ENCODE data around the gene PCK2. TPM values are rescaled to one million over a fixed set of nuclear protein-coding genes. Genes with fewer than 3 reads are reported as not detected.

The PCK2 gene
- total and polyA plus RNA-seq, 12 donors, result 4.4 to 37.0 (median 17.8) TPM

DNA sequence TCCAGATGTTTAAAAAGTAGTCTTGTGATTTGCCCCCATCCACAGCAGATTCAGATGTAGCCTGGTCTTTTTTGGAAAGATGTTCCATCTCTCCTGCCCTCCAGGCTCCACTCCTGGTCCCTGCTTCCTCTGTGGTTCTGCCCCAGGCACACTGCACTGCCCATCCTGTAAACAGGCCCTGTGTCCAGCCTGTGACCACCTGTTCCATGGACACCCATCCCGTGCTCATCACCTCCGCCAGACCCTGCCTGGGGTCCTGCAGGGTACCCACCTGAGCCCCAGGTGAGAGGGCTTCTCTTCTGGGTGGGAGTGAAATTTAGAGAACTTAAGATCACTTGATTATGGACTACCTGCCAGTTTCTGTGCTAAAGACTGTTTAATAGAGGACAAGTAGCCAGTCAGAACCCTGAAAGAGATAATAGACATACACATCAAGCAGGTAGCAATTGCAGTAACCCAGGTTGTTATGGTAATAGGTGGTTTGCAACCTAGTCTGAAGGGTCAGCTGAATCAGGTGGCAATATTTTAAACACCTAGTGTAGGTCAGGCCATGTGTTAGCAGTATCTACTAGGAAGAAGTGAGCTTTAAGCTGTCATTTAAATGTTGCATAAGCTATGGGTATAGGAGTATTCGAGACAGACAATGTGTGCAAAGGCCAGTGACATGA lies 55.3 kb downstream of the PCK2 start:
- H3K27me3 ChIP-seq, result no peaks in the 10 kb centered on the region
- no peak overlapping the region for H3K4me3 ChIP-seq
- TF ChIP-seq, protein P1, sequence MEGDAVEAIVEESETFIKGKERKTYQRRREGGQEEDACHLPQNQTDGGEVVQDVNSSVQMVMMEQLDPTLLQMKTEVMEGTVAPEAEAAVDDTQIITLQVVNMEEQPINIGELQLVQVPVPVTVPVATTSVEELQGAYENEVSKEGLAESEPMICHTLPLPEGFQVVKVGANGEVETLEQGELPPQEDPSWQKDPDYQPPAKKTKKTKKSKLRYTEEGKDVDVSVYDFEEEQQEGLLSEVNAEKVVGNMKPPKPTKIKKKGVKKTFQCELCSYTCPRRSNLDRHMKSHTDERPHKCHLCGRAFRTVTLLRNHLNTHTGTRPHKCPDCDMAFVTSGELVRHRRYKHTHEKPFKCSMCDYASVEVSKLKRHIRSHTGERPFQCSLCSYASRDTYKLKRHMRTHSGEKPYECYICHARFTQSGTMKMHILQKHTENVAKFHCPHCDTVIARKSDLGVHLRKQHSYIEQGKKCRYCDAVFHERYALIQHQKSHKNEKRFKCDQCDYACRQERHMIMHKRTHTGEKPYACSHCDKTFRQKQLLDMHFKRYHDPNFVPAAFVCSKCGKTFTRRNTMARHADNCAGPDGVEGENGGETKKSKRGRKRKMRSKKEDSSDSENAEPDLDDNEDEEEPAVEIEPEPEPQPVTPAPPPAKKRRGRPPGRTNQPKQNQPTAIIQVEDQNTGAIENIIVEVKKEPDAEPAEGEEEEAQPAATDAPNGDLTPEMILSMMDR (IDR thresholded peaks at IDR 0.05), result no peak
- no peak for DNase-seq
- peaks cover 0 to 55% of the 10 kb centered on the region in 2 donors for H3K36me3 ChIP-seq (replicated peaks in 1 of 2)
- no peaks in the 10 kb centered on the region for H3K9me3 ChIP-seq (replicated peaks in 1 of 3)
- intact Hi-C loops (cut with DNase I), result no loop called here
- H3K4me1 ChIP-seq (replicated peaks in 1 of 2), result peaks cover 16 to 33% of the 10 kb centered on the region in 2 donors
- 84 to 91% (median 89%) methylated on average over 3 of the region's 3 CpGs for WGBS, 4 donors
- H3K27ac ChIP-seq, result no peak overlapping the region

DNA sequence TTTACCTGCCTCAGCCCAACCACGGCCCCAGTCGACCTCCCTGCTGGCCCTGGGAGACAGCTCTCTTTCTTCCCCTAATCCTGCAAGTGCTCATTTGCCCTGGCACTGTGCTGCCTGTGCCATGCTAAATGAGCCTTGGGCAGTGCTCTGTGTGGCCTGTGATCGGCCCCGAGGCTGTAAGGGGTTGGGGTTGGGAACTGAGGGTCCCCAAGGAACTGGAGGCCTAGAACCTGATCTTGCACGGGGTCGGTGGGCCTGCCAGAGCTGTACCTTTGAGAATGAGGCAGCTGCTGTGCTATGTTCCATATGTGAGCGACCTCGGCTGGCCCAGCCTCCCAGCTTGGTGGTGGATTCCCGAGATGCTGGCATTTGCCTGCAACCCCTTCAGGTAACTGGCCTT lies 56.0 kb downstream of the PCK2 start:
- intact Hi-C loops (cut with DNase I), result loop anchor here in 1 of 2 donors (10.0 kb wide), 1 partner anchor 85 kb away; no protein-coding TSS in a partner anchor
- DNase-seq, result no peak

DNA sequence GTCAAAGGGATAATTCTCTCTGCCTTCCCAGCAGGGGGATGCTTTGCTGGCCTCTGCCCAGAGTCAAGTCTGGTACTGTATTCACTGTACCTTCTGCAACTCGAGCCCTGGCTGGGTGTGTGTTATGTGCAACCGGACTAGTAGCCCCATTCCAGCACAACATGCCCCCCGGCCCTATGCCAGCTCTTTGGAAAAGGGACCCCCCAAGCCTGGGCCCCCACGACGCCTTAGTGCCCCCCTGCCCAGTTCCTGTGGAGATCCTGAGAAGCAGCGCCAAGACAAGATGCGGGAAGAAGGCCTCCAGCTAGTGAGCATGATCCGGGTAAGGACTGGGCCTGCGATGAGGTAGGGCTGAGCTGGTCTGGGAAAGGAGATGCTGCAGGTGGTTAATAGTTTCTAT lies 56.5 kb downstream of the PCK2 start:
- no peak for TF ChIP-seq POLR2A (IDR thresholded peaks at IDR 0.05)
- TF ChIP-seq, protein P1 (IDR thresholded peaks at IDR 0.05), result no peak
- H3K27ac ChIP-seq, result no peak overlapping the region
- H3K36me3 ChIP-seq (replicated peaks in 1 of 2), result peaks cover 0 to 61% of the 10 kb centered on the region in 2 donors
- DNase-seq, result no peak
- H3K4me1 ChIP-seq (replicated peaks in 1 of 2), result peaks cover 12 to 21% of the 10 kb centered on the region in 2 donors
- intact Hi-C loops (cut with DNase I), result loop anchor here in 1 of 2 donors (10.0 kb wide), 1 partner anchor 86 kb away; no protein-coding TSS in a partner anchor
- H3K27me3 ChIP-seq, result no peaks in the 10 kb centered on the region
- 81 to 100% (median 89%) methylated on average over 5 to 9 of the region's 9 CpGs for WGBS, 4 donors
- no peak overlapping the region for H3K4me3 ChIP-seq
- no peaks in the 10 kb centered on the region for H3K9me3 ChIP-seq (replicated peaks in 1 of 3)

More for the DNA sequence above, 56.0 kb downstream of the PCK2 start:
- Histone ChIP-seq H3K36me3 (replicated peaks in 1 of 2) (peaks cover 0 to 56% of the 10 kb centered on the region in 2 donors), H3K4me1 (replicated peaks in 1 of 2) (peaks cover 16 to 26% of the 10 kb centered on the region in 2 donors), H3K4me3 (no peak overlapping the region), H3K9me3 (replicated peaks in 1 of 3) (no peaks in the 10 kb centered on the region), H3K27me3 (no peaks in the 10 kb centered on the region), H3K27ac (no peak overlapping the region)
- TF ChIP-seq POLR2A (IDR thresholded peaks at IDR 0.05), result no peak
- TF ChIP-seq, protein P1 (IDR thresholded peaks at IDR 0.05), result no peak
- 88 to 95% (median 89%) methylated on average over 5 to 9 of the region's 9 CpGs for WGBS, 4 donors

DNA sequence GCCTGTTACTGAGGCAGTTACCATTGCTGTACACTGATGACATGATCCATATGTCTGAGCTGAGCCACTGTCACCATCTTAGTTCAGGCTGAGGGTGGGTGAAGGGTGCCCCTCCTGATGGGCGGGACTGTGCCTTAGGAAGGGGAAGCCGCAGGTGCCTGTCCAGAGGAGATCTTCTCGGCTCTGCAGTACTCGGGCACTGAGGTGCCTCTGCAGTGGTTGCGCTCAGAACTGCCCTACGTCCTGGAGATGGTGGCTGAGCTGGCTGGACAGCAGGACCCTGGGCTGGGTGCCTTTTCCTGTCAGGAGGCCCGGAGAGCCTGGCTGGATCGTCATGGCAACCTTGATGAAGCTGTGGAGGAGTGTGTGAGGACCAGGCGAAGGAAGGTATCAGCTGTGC lies 56.9 kb downstream of the PCK2 start:
- intact Hi-C loops (cut with DNase I), result loop anchor here in 1 of 2 donors (10.0 kb wide), 1 partner anchor 86 kb away; no protein-coding TSS in a partner anchor
- Histone ChIP-seq H3K27ac (no peak overlapping the region), H3K27me3 (no peaks in the 10 kb centered on the region), H3K4me3 (no peak overlapping the region), H3K4me1 (replicated peaks in 1 of 2) (peaks cover 7 to 17% of the 10 kb centered on the region in 2 donors), H3K36me3 (replicated peaks in 1 of 2) (peaks cover 0 to 65% of the 10 kb centered on the region in 2 donors), H3K9me3 (replicated peaks in 1 of 3) (no peaks in the 10 kb centered on the region)
- TF ChIP-seq, protein P1 (IDR thresholded peaks at IDR 0.05), result no peak
- no peak for TF ChIP-seq POLR2A (IDR thresholded peaks at IDR 0.05)
- no peak for DNase-seq
- WGBS, 4 donors, result 76 to 84% (median 80%) methylated on average over 4 to 9 of the region's 9 CpGs

Data from adrenal gland (tissue), 12 donors.